ENCODE measurements around the gene TMEM131L. TPM values are rescaled to one million over a fixed set of nuclear protein-coding genes. Genes with fewer than 3 reads are reported as not detected.

The TMEM131L gene
- total RNA-seq, 1 donor from 2014 or later, result 7.6 TPM

DNA sequence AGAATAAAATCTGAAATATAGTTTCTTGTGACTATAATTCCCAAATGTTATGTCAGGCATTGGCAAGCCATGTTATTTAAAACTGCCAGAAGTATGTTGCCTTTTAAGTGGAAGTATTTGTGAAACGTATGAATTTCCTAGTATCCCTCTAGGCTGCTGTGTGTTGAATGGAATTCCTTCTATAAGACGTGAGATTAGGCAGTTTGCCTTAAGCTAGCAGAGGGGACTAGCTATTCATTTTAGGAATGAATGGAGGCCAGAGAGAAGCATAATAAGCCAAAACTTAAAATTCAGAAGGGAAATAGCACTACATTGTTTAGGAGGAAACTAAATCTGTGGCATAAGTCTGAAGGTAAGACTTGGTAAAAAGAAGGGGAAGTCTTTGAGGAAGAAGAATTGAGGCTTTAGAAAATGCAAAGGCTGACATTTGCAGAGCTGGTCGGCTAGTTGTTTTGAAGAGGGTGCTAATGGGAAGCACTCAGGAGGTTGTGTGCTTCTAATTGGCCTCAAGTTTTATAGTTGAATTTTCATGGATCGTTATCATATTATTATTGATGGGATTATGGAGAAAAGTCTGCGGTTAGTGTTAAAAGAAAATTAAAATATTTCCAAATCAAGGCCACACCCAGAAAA lies 57.1 kb downstream of the TMEM131L start:
- no peaks in the 10 kb centered on the region for H3K36me3 ChIP-seq (ENCODE audit: control insufficient read depth, insufficient read depth, low read length)
- no peak for DNase-seq (ENCODE audit: low read depth)
- no peaks in the 10 kb centered on the region for H3K27me3 ChIP-seq (ENCODE audit: control insufficient read depth, insufficient read depth, low read length)
- H3K4me3 ChIP-seq (ENCODE audit: low read depth, low read length), result no peak overlapping the region
- TF ChIP-seq, protein P1, sequence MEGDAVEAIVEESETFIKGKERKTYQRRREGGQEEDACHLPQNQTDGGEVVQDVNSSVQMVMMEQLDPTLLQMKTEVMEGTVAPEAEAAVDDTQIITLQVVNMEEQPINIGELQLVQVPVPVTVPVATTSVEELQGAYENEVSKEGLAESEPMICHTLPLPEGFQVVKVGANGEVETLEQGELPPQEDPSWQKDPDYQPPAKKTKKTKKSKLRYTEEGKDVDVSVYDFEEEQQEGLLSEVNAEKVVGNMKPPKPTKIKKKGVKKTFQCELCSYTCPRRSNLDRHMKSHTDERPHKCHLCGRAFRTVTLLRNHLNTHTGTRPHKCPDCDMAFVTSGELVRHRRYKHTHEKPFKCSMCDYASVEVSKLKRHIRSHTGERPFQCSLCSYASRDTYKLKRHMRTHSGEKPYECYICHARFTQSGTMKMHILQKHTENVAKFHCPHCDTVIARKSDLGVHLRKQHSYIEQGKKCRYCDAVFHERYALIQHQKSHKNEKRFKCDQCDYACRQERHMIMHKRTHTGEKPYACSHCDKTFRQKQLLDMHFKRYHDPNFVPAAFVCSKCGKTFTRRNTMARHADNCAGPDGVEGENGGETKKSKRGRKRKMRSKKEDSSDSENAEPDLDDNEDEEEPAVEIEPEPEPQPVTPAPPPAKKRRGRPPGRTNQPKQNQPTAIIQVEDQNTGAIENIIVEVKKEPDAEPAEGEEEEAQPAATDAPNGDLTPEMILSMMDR (IDR thresholded peaks at IDR 0.05; ENCODE audit: insufficient read depth, low read length, poor library complexity, severe bottlenecking), result no peak

DNA sequence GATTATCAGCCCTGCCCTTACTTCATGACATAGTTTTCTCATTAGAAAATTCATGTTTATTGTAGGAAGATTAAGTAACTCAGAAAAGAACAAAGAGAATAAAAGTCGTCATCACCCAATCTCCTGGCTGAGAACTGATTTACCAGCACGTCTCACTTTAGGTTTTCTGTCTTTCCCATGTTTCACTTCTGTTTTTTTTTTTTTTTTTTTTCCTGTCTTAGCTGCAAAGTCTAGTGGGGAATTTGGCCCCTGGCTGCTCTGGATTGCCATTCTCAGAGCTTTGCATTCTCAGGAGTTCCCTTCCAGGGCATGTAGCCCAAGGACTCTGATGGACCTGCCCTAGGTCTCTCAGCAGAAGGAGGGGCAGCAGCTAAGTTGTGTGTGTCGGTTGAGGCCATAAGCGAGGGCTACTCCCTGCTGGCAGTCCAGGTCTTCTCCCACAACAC lies 57.8 kb downstream of the TMEM131L start:
- TF ChIP-seq, protein P1 (IDR thresholded peaks at IDR 0.05; ENCODE audit: insufficient read depth, low read length, poor library complexity, severe bottlenecking), result no peak
- Histone ChIP-seq H3K27me3 (ENCODE audit: control insufficient read depth, insufficient read depth, low read length) (no peaks in the 10 kb centered on the region), H3K4me3 (ENCODE audit: low read depth, low read length) (no peak overlapping the region), H3K36me3 (ENCODE audit: control insufficient read depth, insufficient read depth, low read length) (no peaks in the 10 kb centered on the region)
- no peak for DNase-seq (ENCODE audit: low read depth)

DNA sequence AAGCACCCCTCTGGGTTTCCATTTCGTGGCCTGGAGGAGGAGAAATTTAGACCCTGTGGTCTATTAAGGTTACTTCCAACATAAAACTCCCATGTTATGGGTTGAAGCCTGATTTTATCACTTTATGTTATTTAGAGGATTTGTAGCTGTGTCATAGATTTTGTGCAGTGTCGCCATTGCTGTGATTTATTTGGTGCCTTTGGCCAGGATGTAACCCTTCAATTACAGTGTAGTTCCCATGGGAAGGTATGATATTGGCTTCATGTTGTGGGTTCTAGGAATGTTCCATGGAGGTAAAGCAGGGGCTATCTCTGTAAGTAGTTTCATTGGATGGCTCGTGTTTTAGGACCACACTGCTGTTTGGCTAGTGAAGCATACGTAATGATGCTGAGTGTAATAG lies 58.5 kb downstream of the TMEM131L start:
- TF ChIP-seq, protein P1 (IDR thresholded peaks at IDR 0.05; ENCODE audit: insufficient read depth, low read length, poor library complexity, severe bottlenecking), result no peak
- Histone ChIP-seq H3K27me3 (ENCODE audit: control insufficient read depth, insufficient read depth, low read length) (no peaks in the 10 kb centered on the region), H3K36me3 (ENCODE audit: control insufficient read depth, insufficient read depth, low read length) (no peaks in the 10 kb centered on the region), H3K4me3 (ENCODE audit: low read depth, low read length) (no peak overlapping the region)
- no peak for DNase-seq (ENCODE audit: low read depth)

DNA sequence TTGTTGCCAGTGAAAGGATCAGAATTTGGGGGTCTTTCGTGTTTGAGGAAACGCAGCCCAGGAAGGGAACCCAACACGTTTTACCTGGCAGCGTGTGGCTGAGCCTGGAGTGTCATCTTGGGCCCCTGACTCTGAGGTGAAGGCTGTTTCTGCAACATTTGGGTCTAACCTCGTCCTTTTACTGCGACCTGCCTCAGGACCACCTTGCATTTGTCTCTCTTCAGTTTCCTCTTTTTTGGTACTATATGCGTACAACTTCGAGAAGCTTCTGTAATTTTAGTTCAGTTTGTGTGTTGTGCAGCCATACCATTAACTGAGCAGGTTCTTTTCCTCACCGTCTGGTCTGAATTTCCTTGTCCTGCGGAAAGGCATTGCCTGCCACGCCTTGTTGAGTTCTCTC lies 61.5 kb downstream of the TMEM131L start:
- Histone ChIP-seq H3K27me3 (ENCODE audit: control insufficient read depth, insufficient read depth, low read length) (no peaks in the 10 kb centered on the region), H3K36me3 (ENCODE audit: control insufficient read depth, insufficient read depth, low read length) (no peaks in the 10 kb centered on the region), H3K4me3 (ENCODE audit: low read depth, low read length) (no peak overlapping the region)
- DNase-seq (ENCODE audit: low read depth), result no peak
- TF ChIP-seq, protein P1 (IDR thresholded peaks at IDR 0.05; ENCODE audit: insufficient read depth, low read length, poor library complexity, severe bottlenecking), result no peak

DNA sequence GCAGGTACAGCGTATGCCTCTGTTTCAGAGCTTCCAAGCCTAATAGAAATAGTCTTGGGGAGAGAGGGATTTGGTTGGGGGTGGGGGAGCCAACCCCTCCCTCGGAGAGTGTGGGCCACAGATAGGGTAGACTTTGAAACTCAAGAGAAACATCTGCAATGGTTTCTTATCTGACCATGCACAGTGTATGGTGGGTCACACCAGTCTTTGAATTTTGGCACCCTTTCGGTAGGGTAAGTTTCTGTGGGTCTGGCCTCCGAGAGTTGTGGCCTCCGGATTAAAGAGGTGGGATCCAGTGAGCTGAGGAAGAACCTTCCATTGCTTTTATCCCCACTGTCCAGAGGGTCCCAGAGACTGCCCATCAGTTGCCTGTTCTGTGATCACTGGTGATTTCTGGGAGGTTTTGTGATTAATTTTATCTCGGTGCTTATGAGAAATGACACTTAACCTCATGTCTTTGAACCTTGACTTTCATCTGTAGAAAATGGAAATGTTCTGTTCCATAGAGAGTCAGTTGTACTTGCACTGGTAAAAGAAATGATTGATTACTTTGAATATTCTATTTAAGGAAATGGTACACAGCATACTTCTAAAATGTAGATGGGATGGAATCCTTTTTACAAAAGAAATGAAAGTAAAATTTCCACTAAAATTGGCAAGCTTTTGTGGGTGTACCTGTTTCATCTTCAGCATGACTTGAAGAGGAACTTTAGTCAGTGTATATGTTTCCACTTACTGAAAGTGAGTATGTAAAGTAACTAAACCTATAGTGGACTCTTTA lies 62.7 kb downstream of the TMEM131L start:
- TF ChIP-seq, protein P1 (IDR thresholded peaks at IDR 0.05; ENCODE audit: insufficient read depth, low read length, poor library complexity, severe bottlenecking), result no peak
- Histone ChIP-seq H3K36me3 (ENCODE audit: control insufficient read depth, insufficient read depth, low read length) (no peaks in the 10 kb centered on the region), H3K4me3 (ENCODE audit: low read depth, low read length) (no peak overlapping the region), H3K27me3 (ENCODE audit: control insufficient read depth, insufficient read depth, low read length) (no peaks in the 10 kb centered on the region)
- DNase-seq (ENCODE audit: low read depth), result no peak
